ENCODE data around the gene F11R. TPM values are rescaled to one million over a fixed set of nuclear protein-coding genes. Genes with fewer than 3 reads are reported as not detected.

The F11R gene
- polyA plus RNA-seq, 1 donor from 2014 or later, result 4.8 TPM

DNA sequence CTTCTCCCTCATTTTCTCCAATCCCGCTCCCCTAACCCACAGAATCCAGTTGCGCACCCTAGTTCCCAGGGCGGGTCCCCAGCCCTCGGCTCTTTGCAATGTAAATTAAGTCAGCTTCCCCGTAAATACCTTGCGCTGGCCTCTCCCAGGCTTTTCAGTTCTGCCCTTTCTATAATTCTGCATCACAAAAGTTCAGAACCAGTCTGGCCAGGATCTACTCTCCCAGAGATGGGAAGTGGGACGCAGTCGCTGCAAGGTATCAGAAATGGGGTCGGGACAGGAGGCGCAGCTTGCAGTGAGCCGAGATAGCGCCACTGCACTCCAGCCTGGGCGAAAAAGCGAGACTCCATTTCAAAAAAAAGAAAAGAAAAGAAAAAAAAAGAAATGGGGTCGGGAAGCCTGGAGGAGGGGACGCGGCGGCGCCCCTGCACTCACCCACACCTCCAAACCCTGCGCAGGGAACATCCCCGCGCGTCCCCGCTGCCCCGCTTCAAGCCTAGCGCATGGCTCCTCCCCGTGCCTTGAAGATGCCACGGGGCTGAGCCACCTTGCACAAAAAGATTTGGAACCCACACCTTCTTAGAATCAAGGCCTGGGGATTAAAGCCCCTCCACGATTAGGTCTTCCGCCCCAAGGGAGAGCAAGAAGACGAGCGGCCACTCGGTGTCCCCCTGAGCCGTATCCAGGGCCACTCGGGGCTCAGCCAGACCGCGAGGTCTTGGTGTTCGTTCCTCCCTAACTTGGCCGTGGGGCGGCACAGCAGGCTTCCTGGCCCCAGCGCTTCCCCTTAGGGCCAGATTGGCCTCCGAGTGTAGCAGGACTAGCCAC, 39.2 kb downstream of the F11R start:
- Mint-ChIP-seq H3K4me1 (peaks cover 0 to 9% (median 2%) of the 10 kb centered on the region in 3 donors), H3K4me3 (peak overlapping the region in 3 of 4 donors; percentile 49 to 88 (median 79)), H3K9me3 (no peaks in the 10 kb centered on the region), H3K27ac (no peak overlapping the region), H3K36me3 (no peaks in the 10 kb centered on the region), H3K27me3 (peaks cover 19% of the 10 kb centered on the region)

DNA sequence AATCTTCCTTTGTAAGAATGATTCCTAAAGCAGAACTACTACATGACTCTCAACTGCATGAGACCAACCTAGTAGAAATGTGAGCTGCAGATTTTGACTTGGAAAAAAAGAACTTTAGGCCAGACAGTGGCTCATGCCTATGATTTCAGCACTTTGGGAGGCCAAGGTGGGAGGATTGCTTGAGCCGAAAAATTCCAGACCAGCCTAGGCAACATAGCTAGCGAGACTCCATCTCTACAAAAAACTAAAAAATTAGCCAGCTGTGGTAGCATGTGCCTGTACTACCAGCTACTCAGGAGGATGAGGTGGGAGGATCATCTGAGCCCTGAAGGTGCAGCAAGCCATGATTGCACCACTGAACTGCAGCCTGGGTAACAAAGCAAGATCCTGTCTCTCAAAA, 41.7 kb downstream of the F11R start:
- H3K9me3 Mint-ChIP-seq, result no peaks in the 10 kb centered on the region
- peaks cover 0 to 9% (median 4%) of the 10 kb centered on the region in 3 donors for H3K4me1 Mint-ChIP-seq
- H3K27ac Mint-ChIP-seq, result no peak overlapping the region
- H3K36me3 Mint-ChIP-seq, result no peaks in the 10 kb centered on the region
- no peak overlapping the region for H3K4me3 Mint-ChIP-seq
- H3K27me3 Mint-ChIP-seq, result peaks cover 19% of the 10 kb centered on the region

DNA sequence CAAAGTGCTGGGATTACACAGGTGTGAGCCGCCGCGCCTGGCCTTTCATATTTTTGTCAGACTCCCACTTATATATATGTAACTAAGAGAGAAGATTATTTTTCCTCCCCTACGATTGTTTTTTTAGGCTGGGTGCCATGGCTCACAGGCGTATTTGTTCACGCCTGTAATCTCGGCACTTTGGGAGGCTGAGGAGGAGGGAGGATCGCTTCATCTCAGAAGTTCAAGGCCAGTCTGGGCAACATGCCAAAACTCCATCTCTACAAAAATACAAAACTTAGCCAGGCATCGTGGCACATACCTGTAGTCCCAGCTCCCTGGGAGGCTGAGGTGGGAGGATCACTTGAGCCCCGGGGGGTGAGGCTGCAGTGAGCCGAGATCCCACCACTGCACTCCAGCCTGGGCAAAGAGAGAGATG, 42.4 kb downstream of the F11R start:
- H3K4me1 Mint-ChIP-seq, result peaks cover 0 to 9% (median 4%) of the 10 kb centered on the region in 3 donors
- no peaks in the 10 kb centered on the region for H3K9me3 Mint-ChIP-seq
- H3K36me3 Mint-ChIP-seq, result no peaks in the 10 kb centered on the region
- no peak overlapping the region for H3K27ac Mint-ChIP-seq
- peaks cover 19% of the 10 kb centered on the region for H3K27me3 Mint-ChIP-seq
- no peak overlapping the region for H3K4me3 Mint-ChIP-seq

DNA sequence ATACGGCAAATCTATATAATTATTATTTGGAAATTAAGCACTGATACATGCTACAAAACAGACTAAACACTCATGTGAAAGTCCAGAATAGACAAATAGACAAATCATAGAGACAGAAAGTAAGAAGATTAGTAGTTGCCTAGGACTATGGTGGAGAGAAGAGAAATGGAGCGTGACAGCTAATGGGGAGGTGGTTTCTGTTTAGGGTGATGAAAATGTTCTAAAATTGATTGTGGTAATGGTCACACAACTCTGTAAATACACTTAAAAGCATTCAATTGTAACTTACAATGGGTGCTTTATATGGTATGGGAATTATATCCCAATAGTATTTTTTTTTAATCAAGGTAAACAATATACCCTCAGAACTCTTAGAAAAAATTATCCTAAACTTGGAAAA, 45.9 kb downstream of the F11R start:
- no peaks in the 10 kb centered on the region for H3K36me3 Mint-ChIP-seq
- peaks cover 0 to 5% (median 0%) of the 10 kb centered on the region in 3 donors for H3K4me1 Mint-ChIP-seq
- no peak overlapping the region for H3K27ac Mint-ChIP-seq
- no peaks in the 10 kb centered on the region for H3K9me3 Mint-ChIP-seq
- H3K4me3 Mint-ChIP-seq, result no peak overlapping the region
- peaks cover 3% of the 10 kb centered on the region for H3K27me3 Mint-ChIP-seq

DNA sequence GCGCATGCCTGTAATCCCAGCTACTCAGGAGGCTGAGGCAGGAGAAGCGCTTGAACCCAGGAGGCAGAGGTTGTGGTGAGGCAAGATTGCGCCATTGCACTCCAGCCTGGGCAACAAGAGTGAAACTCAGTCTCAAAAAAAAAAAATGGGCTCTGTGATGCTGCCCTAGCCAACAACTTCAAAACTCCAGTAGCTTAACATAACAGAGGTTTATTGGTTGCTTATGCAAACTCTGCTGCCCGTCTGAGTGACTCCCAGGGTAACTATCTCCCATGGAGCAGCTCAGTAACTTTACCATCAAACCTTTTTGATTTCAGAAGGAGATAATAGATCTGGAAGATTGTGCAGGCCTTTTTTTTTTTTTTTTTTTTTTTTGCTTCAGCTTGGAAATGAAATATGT, 47.5 kb downstream of the F11R start:
- H3K27me3 Mint-ChIP-seq, result peaks cover 3% of the 10 kb centered on the region
- peaks cover 0 to 5% (median 0%) of the 10 kb centered on the region in 3 donors for H3K4me1 Mint-ChIP-seq
- no peak overlapping the region for H3K4me3 Mint-ChIP-seq
- H3K27ac Mint-ChIP-seq, result no peak overlapping the region
- no peaks in the 10 kb centered on the region for H3K9me3 Mint-ChIP-seq
- no peaks in the 10 kb centered on the region for H3K36me3 Mint-ChIP-seq

DNA sequence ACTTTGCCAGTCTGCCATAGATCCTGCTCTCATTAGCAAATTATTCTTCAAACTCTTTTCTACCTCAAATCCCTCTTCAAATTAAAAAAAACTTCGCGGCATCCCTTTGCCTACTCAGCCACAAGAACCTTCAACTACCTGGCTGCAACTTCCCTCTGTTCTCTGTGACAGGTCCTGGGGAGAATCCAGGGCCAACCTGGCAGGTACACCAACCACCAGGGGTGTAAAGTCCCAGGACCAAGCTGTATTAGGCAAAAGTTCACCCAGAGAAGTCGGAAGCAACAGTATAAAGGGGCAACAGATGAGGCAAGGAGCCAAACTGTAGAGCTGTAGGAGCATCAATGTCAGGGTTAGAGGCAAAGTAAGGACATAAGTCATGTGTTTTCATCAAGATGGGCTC, 48.0 kb downstream of the F11R start:
- Mint-ChIP-seq H3K4me1 (peaks cover 0 to 5% (median 0%) of the 10 kb centered on the region in 3 donors), H3K9me3 (no peaks in the 10 kb centered on the region), H3K27ac (no peak overlapping the region), H3K36me3 (no peaks in the 10 kb centered on the region), H3K27me3 (peaks cover 3% of the 10 kb centered on the region), H3K4me3 (no peak overlapping the region)

DNA sequence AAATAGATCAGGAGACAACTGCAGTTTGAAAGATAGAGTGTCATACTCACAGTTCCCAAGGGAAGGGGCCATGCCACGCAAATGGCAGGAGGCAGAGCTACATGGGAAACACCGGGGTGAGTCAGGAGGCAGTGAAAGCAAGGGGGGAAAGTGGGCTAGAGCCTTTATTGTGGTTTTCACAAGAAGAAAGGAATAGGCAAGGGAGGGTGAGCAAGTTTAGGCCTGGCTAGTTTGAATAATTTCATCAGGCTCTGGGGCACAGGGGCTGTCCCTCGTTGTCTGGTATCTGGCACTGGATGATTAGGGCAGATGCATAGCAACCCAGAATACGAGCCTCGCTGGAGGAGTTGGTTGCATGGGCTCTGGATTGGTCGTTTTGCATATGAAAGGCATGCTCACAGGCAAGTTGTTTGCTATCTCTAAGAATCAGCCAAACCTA, 49.3 kb downstream of the F11R start:
- H3K27ac Mint-ChIP-seq, result no peak overlapping the region
- H3K36me3 Mint-ChIP-seq, result no peaks in the 10 kb centered on the region
- H3K4me3 Mint-ChIP-seq, result no peak overlapping the region
- no peaks in the 10 kb centered on the region for H3K9me3 Mint-ChIP-seq
- H3K27me3 Mint-ChIP-seq, result peaks cover 5% of the 10 kb centered on the region
- H3K4me1 Mint-ChIP-seq, result peaks cover 0 to 5% (median 0%) of the 10 kb centered on the region in 3 donors

DNA sequence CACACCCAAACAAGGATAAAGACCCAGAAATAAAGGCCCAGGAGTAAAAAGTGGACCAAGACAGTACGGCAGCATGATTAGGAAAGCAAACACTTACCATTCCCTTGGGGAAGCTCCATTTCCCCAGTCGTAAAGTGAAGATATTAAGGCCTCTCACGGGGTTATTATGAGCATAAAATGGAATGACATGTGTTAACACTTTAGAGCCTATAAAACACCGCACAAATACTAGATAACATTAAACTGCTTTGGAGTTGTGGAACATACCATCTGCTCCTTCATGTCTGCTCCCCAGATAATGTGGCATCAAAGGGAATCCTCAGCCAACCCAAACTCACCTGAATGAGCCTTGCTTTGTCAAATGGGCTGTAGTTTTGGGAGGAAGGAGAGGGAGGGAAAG, 57.4 kb downstream of the F11R start:
- H3K4me1 Mint-ChIP-seq, result no peaks in the 10 kb centered on the region
- peaks cover 4% of the 10 kb centered on the region for H3K27me3 Mint-ChIP-seq
- no peaks in the 10 kb centered on the region for H3K9me3 Mint-ChIP-seq
- H3K36me3 Mint-ChIP-seq, result no peaks in the 10 kb centered on the region
- peak overlapping the region in 2 of 4 donors; percentile 6 to 20 for H3K4me3 Mint-ChIP-seq
- peak overlapping the region in 1 of 3 donors; percentile 31 for H3K27ac Mint-ChIP-seq

DNA sequence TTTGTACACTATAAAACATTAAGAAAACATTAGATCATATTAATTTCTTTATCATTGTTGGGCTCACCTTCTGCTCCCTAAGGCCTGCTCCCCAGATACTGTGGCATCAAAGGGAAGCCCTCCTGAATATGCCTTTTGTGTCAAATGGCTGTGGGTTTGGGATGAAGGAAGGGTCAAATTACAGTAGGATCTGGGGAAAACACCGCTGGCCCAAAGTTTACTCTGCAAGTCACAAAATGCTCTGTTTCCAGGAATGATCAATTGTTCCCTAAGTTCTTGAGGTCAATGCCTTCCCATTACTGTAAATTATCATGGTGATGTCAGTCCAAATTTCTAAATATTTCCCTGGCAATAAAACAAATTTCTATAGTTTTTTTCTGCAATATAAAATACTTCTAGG, 59.5 kb downstream of the F11R start:
- H3K27me3 Mint-ChIP-seq, result peaks cover 2% of the 10 kb centered on the region
- no peak overlapping the region for H3K27ac Mint-ChIP-seq
- no peaks in the 10 kb centered on the region for H3K36me3 Mint-ChIP-seq
- no peak overlapping the region for H3K4me3 Mint-ChIP-seq
- no peaks in the 10 kb centered on the region for H3K4me1 Mint-ChIP-seq
- no peaks in the 10 kb centered on the region for H3K9me3 Mint-ChIP-seq

DNA sequence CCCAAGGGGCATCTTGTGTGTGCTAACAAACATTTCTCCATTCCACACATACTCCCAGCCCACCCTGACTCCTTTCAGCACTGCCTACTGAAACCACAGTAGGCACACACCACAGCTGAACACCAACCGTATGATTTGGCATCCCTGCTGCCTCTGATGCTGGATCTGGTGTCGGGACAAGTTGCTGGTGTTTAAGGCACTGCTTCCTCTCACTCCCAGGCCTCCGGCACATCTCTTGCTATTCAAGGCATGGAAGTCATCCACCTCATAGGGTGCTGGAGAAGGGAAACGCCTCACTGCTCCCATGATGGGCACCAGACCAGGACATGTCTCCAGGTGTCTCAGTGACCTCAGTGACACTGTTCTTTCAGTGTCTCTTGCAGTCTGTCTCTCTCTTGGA, 64.0 kb downstream of the F11R start:
- peaks cover 0 to 2% (median 2%) of the 10 kb centered on the region in 3 donors for H3K4me1 Mint-ChIP-seq
- no peaks in the 10 kb centered on the region for H3K9me3 Mint-ChIP-seq
- no peaks in the 10 kb centered on the region for H3K36me3 Mint-ChIP-seq
- H3K27ac Mint-ChIP-seq, result peak overlapping the region in 1 of 3 donors; percentile 50
- H3K4me3 Mint-ChIP-seq, result no peak overlapping the region
- H3K27me3 Mint-ChIP-seq, result no peaks in the 10 kb centered on the region

DNA sequence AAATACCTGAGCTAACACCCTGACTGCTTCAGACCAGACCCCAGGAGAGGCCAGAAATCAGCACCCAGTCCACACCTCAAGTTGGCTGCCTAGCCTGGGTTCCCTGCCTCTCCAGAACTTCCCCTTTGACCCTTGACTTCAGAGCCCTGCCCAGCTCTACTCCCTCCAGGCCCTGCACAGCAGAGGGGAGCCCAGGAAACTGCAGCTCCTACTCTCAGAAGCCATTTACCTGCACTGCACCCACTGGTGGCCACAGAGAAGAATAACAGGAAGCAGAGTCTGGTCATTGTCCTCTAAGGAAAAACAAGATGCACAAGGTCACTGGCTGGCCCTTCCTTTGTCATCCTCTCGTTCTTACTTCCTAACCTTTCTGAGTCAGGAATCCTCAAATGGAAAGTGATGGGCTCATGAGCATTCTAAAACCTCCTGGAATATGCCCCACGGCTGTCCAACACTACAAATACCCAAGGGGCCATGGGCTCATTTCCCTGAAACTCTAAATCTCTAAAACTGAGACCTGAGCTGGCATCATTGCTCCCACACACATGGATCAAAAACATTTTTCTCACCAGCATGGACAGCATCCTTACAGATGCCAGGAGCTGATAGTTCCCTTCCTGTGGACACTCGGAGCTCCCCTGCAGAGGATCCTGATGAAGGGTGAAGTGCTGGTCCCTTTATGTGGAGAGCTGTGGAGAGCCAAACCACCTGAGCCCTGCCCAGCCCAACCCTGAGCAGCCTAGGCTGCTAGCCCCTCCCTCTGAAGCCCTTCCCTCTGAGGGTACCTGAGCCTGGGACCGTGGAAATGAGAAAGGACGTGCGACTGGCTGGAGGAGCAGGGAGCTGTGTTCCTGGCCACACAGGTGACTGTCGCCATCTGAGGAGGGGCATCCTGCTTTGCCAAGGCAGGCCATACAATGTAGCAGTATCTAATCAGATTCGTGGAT, 66.5 kb downstream of the F11R start, which contains the start of gene ITLN2:
Gene ITLN2 (minus strand): TSS at position 652 of the 947 bp plus-strand sequence. CDS start 68 bp downstream, at position 584.
- Mint-ChIP-seq H3K9me3 (no peaks in the 10 kb centered on the region), H3K4me3 (no peak within 1 kb of the TSS), H3K36me3 (no peaks in the 10 kb centered on the region), H3K4me1 (peaks cover 0 to 2% (median 2%) of the 10 kb centered on the region in 3 donors), H3K27me3 (no peaks in the 10 kb centered on the region), H3K27ac (peak within 1 kb of the TSS in 1 of 3 donors; percentile 14)

DNA sequence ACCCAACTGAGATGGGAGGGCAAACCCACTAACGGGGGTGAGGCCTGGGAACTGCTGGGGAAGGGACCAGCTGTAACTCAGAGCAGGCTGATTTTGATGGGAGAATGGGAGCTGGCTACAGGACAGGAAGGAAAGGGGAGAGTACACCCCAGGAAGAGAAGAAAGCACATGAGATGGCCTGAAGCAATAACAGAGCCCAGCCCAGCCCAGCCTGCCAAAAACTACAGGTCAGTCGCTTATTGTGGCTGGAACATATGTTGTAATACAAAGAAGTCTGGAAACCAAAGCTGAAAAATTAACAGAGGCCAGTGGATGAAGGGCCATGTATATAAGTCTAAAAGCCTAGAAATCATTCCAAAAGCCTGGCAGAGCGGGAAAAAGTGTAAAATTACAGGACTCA, 67.9 kb downstream of the F11R start:
- Mint-ChIP-seq H3K4me1 (peaks cover 0 to 2% (median 2%) of the 10 kb centered on the region in 3 donors), H3K36me3 (no peaks in the 10 kb centered on the region), H3K9me3 (no peaks in the 10 kb centered on the region), H3K4me3 (no peak overlapping the region), H3K27me3 (no peaks in the 10 kb centered on the region), H3K27ac (no peak overlapping the region)

DNA sequence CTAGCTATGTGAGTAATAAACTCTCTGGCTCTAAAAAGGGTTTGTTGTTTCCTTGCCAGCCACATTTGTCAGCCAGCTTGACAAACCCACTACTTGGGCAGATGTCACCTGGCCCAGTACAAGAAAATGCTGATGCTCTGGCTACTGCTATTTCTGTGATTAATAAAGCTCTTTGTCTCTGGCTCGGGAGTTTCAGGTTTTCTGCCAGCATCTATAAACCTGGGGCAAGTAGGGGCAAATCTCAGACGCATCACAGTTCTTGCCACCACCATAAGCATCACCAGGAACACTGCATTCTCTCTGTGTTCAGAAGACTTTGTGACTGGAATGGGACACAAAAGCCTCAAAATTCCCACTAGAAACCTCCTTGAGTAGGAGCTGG, 68.8 kb downstream of the F11R start:
- Mint-ChIP-seq H3K36me3 (no peaks in the 10 kb centered on the region), H3K27me3 (peaks cover under 1% of the 10 kb centered on the region), H3K9me3 (no peaks in the 10 kb centered on the region), H3K4me3 (no peak overlapping the region), H3K27ac (no peak overlapping the region), H3K4me1 (peaks cover 0 to 2% (median 2%) of the 10 kb centered on the region in 3 donors)

DNA sequence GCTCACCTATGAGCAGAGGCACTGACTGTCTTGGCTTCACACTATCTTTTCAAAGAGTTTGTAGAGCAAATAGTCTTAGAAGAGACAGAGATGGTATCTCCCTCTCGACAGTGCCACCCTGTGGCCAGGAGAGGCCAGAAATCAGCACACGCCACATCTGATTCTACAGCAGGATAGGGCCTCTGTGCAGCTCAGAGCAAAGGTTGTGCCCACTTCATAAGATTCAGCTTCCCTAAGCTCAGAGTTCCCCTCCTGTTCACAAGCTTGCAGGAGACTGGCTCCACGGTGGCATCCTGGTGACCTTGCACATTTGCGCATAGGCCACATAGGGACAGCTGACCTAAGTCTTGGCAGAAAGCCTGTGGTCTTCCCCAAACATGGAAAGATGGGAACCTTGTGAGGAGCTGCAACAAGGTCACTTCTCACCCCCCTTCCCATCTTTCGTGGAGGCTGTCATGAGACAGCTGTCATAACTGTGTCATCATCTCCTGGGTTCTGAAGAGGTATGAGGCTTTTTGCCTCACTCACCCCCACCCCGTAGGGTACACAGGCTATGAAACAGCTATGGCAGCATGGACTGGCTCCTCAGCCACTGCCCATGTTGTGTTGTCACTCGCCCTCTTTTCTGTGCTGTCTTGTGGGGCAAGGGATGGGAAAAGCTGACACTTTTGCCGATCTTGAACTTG, 69.4 kb downstream of the F11R start:
- H3K27ac Mint-ChIP-seq, result no peak overlapping the region
- H3K4me3 Mint-ChIP-seq, result no peak overlapping the region
- no peaks in the 10 kb centered on the region for H3K36me3 Mint-ChIP-seq
- no peaks in the 10 kb centered on the region for H3K9me3 Mint-ChIP-seq
- H3K4me1 Mint-ChIP-seq, result peaks cover 0 to 2% (median 2%) of the 10 kb centered on the region in 3 donors
- peaks cover 3% of the 10 kb centered on the region for H3K27me3 Mint-ChIP-seq
